K562 (cell line): Measurements from ENCODE around the gene GPRC5B. TPM values are rescaled to one million over a fixed set of nuclear protein-coding genes. Genes with fewer than 3 reads are reported as not detected.

Experiments
- ATAC-seq: fragments of 200-7000 bp; cut with Tn5 transposase; 3 replicates; pipeline ENCODE4 v1.9.1; 2020; ENCODE audit warnings: moderate library complexity
- BruUV-seq: library from RNA; stranded (reverse); fragments of 400-500 nt; replicated peaks from 2 replicates; lab custom pipeline; 2021; lab: Mats Ljungman, UMichigan
- CTCF ChIA-PET: fragments of 300-600 bp; formaldehyde crosslinking; extraction: SDS; loops from one replicate; lab custom pipeline; 2021; ENCODE audit warnings: low intra/inter-chr PET ratio; lab: Yijun Ruan, JAX
- POLR2A ChIA-PET: fragments of 300-600, 350-650 bp; sonication (Branson Sonifier 250); formaldehyde crosslinking; extraction: SDS; loops from one replicate; lab custom pipeline; 2021; ENCODE audit warnings: antibody characterized with exemption, inconsistent platforms; lab: Yijun Ruan, JAX
- DNase-seq, 4 experiments: peaks; one replicate each; pipeline versions ENCODE4 v3.0.0 to v3.0.0-alpha.2; 2011 to 2018; ENCODE audit warnings: low spot score in 3 of 4, mixed read lengths in 3 of 4; ENCODE audit errors: extremely low read depth in 1 of 4
- FAIRE-seq: peaks from 2 replicates; lab custom pipeline; 2011; peaks lifted over from hg19 to GRCh38; lab: Jason Lieb, UNC
- H2AFZ ChIP-seq: 2 replicates; pipeline ENCODE4 v1.6.0; 2011; ENCODE audit warnings: low read depth, low read length, control low read depth, inconsistent platforms
- H3K27ac ChIP-seq: fragments of 200-600 bp; 3 replicates; pipeline ENCODE4 v1.8.0; 2011; ENCODE audit warnings: low read depth, mild to moderate bottlenecking, control low read depth, inconsistent platforms, low read length, moderate library complexity, mixed read lengths; ENCODE audit errors: extremely low read depth
- H3K27me3 ChIP-seq, 2 experiments: fragments of 300-600 bp in 1 of 2; 2 replicates in 1 of 2; 3 replicates in 1 of 2; pipeline versions ENCODE4 v1.6.0 to v1.8.0; 2011; ENCODE audit warnings: inconsistent platforms in 2 of 2, low read length in 2 of 2, mild to moderate bottlenecking in 1 of 2, mixed read lengths in 1 of 2, moderate library complexity in 1 of 2; ENCODE audit not compliant: control insufficient read depth in 2 of 2, insufficient read depth in 2 of 2
- H3K36me3 ChIP-seq: fragments of 300-600 bp; 3 replicates; pipeline ENCODE4 v1.8.0; 2011; ENCODE audit warnings: mild to moderate bottlenecking, low read length, inconsistent platforms; ENCODE audit not compliant: control insufficient read depth, insufficient read depth
- H3K4me1 ChIP-seq, 2 experiments: fragments of 200-600 bp in 1 of 2; replicated peaks in 1 of 2; 2 replicates in 1 of 2; 3 replicates in 1 of 2; pipeline versions ENCODE4 v1.5.1 to v1.8.0; 2011; ENCODE audit warnings: inconsistent platforms in 2 of 2, low read length in 2 of 2, mild to moderate bottlenecking in 1 of 2, mixed read lengths in 1 of 2, moderate library complexity in 1 of 2; ENCODE audit not compliant: control insufficient read depth in 2 of 2, insufficient read depth in 2 of 2
- H3K4me2 ChIP-seq: 2 replicates; pipeline ENCODE4 v1.6.1; 2011; ENCODE audit warnings: low read length, control low read depth, inconsistent platforms, mixed read lengths; ENCODE audit not compliant: insufficient read depth
- H3K4me3 ChIP-seq: fragments of 200-600 bp; sonication (generic), shearing (Covaris generic); 2 replicates; pipeline ENCODE4 v1.5.1; 2016; ENCODE audit warnings: control low read depth, inconsistent platforms
- H3K79me2 ChIP-seq: fragments of 200-600 bp; 3 replicates; pipeline ENCODE4 v1.8.0; 2011; ENCODE audit warnings: low read length, inconsistent platforms; ENCODE audit not compliant: control insufficient read depth, insufficient read depth
- H3K9ac ChIP-seq, 2 experiments: 2 replicates each; pipeline versions ENCODE4 v1.6.0 to v1.6.1; 2011; ENCODE audit warnings: low read depth in 2 of 2, low read length in 2 of 2, control low read depth in 1 of 2, inconsistent platforms in 1 of 2, mild to moderate bottlenecking in 1 of 2, mixed read lengths in 1 of 2; ENCODE audit not compliant: insufficient read depth in 1 of 2
- H3K9me1 ChIP-seq: one replicate; pipeline ENCODE4 v1.6.0; 2011; ENCODE audit warnings: inconsistent platforms, mild to moderate bottlenecking, low read length, moderate library complexity; ENCODE audit not compliant: control insufficient read depth, insufficient read depth
- H3K9me3 ChIP-seq: replicated peaks from 2 replicates; pipeline ENCODE4 v1.5.1; 2011; ENCODE audit warnings: low read depth, low read length, inconsistent platforms; ENCODE audit not compliant: control insufficient read depth, insufficient read depth
- H4K20me1 ChIP-seq: replicated peaks from 2 replicates; pipeline ENCODE4 v1.6.1; 2011; ENCODE audit warnings: low read length, inconsistent platforms, mixed read lengths; ENCODE audit not compliant: control insufficient read depth, insufficient read depth
- CBFA2T3 ChIP-seq: fragments of 450-650 bp; IDR thresholded peaks from 2 replicates; pipeline ENCODE4 v1.6.1; 2017
- ESRRA ChIP-seq: fragments of 450-650 bp; IDR thresholded peaks from 2 replicates; pipeline ENCODE4 v1.6.1; 2014; ENCODE audit warnings: low read depth, mild to moderate bottlenecking, moderate library complexity, borderline replicate concordance
- FOXP4 ChIP-seq: sonication (generic); formaldehyde crosslinking; IDR thresholded peaks from 2 replicates; pipeline ENCODE4 v1.8.0; 2022; ENCODE audit warnings: mild to moderate bottlenecking, missing genetic modification reagents, borderline replicate concordance
- MCM5 ChIP-seq: fragments of 450-650 bp; IDR thresholded peaks from 2 replicates; pipeline ENCODE4 v1.6.1; 2016; ENCODE audit warnings: low read depth
- WGBS: fragments of 100-300 bp; shearing (Covaris generic); methylation state at CpG from one replicate; pipeline ENCODE4 v1.1.6; 2016; ENCODE audit warnings: low coverage, mixed read lengths; ENCODE audit not compliant: insufficient coverage; ENCODE audit errors: missing lambda C conversion rate; 5-methylcytosine and 5-hydroxymethylcytosine counted together
- in situ Hi-C: fragments of 300-500 bp; cut with MboI; formaldehyde crosslinking; loops from 4 replicates; pipeline ENCODE4 v1.15.0; 2018; ENCODE audit warnings: inconsistent platforms, mixed read lengths
- intact Hi-C: fragments of 100-400 bp; cut with micrococcal nuclease; formaldehyde crosslinking; loops from 2 replicates; pipeline ENCODE4 v1.14.2; 2022
- polyA plus RNA-seq, 8 experiments: library from polyadenylated mRNA; depleted of rRNA in 4 of 8; stranded (reverse) in 5 of 8; unstranded in 3 of 8; fragments of >200 nt; fragmentation: Nextera tagmentation in 2 of 8; fragmentation: Illumina TruSeq in 1 of 8; extraction: Ambion mirVana in 2 of 8; extraction: Trizol in 1 of 8; gene quantifications; 2 replicates each; pipeline versions ENCODE4 v1.2.1 to v1.2.3, GENCODE V29; 2011 to 2014; ENCODE audit warnings: inconsistent platforms in 1 of 8, missing spikeins in 1 of 8
- total RNA-seq, 7 experiments: library from RNA; depleted of rRNA in 6 of 7; stranded (reverse); fragments of >200 nt in 6 of 7; fragmentation: Illumina TruSeq in 2 of 7; extraction: Trizol in 2 of 7; gene quantifications; 2 replicates each; pipeline versions ENCODE4 v1.2.1 to v1.2.3, GENCODE V29; 2011 to 2021; ENCODE audit warnings: low replicate concordance in 1 of 7
- TF ChIP-seq, protein P1 (sequence below): fragments of 450-650 bp; IDR thresholded peaks from 2 replicates; pipeline ENCODE4 v1.6.1; 2017; ENCODE audit warnings: antibody characterized with exemption

Gene GPRC5B
- total and polyA plus RNA-seq, 9 of the 15 experiments (the other 6 are each of a cell fraction or from before 2014, with no cell fraction given) = 0.65 to 5.5 (median 1.3) TPM

- TF ChIP-seq, protein P1, sequence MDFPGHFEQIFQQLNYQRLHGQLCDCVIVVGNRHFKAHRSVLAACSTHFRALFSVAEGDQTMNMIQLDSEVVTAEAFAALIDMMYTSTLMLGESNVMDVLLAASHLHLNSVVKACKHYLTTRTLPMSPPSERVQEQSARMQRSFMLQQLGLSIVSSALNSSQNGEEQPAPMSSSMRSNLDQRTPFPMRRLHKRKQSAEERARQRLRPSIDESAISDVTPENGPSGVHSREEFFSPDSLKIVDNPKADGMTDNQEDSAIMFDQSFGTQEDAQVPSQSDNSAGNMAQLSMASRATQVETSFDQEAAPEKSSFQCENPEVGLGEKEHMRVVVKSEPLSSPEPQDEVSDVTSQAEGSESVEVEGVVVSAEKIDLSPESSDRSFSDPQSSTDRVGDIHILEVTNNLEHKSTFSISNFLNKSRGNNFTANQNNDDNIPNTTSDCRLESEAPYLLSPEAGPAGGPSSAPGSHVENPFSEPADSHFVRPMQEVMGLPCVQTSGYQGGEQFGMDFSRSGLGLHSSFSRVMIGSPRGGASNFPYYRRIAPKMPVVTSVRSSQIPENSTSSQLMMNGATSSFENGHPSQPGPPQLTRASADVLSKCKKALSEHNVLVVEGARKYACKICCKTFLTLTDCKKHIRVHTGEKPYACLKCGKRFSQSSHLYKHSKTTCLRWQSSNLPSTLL = no peak
- TF ChIP-seq FOXP4 (CRISPR knock-in tag) (no peak), ESRRA (no peak)
Measured at GRCh38 chr16:19874851-19875546, 9.6 kb downstream of the GPRC5B start (continued).

- H3K4me1 ChIP-seq = peaks cover 0 to 5% of the 10 kb centered on the region in 2 experiments; a peak in 2 of 5 replicates
Measured at GRCh38 chr16:19874026-19874425, 10.6 kb downstream of the GPRC5B start.

More at GRCh38 chr16:19874026-19874425, 10.6 kb downstream of the GPRC5B start:
- ChIA-PET CTCF (no interaction called here), POLR2A (interaction anchor here (0.7 kb wide), 1 partner anchor 16 kb away, joined by 5 read pairs; no protein-coding TSS in a partner anchor)
- Histone ChIP-seq H3K27me3 (peaks cover 8 to 32% of the 10 kb centered on the region in 2 experiments; a peak in 4 of 5 replicates), H3K9me3 (no peaks in the 10 kb centered on the region), H3K36me3 (no peaks in the 10 kb centered on the region), H3K9ac (no peak overlapping the region), H3K4me2 (no peak overlapping the region), H3K27ac (no peak overlapping the region), H2AFZ (no peak overlapping the region), H3K4me3 (no peak overlapping the region), H3K9me1 (no peaks in the 10 kb centered on the region), H3K79me2 (no peaks in the 10 kb centered on the region), H4K20me1 (peaks cover 8% of the 10 kb centered on the region; the same call in 1 of the 2 replicates)
- FAIRE-seq (no peak), ATAC-seq (no peak; the same call in 2 of the 3 replicates), DNase-seq (no peak)
- intact Hi-C loops (no loop called here), in situ Hi-C loops (no loop called here)
- no peak for TF ChIP-seq MCM5
- no peak for TF ChIP-seq CBFA2T3
- 14% methylated on average over 7 of the region's 8 CpGs for WGBS
- BruUV-seq = no TSS peak
